Measurements from ENCODE around the gene ZNF324B.
"Not testable (repeated sequence)": the region's sequence is repeated elsewhere in the genome, so short reads cannot be mapped to it uniquely, and the experiment has no call there.

Gene ZNF324B

GRCh38 chr19:58477871-58478270 lies 26.4 kb downstream of the ZNF324B start:
- TF ChIP-seq, protein P1, sequence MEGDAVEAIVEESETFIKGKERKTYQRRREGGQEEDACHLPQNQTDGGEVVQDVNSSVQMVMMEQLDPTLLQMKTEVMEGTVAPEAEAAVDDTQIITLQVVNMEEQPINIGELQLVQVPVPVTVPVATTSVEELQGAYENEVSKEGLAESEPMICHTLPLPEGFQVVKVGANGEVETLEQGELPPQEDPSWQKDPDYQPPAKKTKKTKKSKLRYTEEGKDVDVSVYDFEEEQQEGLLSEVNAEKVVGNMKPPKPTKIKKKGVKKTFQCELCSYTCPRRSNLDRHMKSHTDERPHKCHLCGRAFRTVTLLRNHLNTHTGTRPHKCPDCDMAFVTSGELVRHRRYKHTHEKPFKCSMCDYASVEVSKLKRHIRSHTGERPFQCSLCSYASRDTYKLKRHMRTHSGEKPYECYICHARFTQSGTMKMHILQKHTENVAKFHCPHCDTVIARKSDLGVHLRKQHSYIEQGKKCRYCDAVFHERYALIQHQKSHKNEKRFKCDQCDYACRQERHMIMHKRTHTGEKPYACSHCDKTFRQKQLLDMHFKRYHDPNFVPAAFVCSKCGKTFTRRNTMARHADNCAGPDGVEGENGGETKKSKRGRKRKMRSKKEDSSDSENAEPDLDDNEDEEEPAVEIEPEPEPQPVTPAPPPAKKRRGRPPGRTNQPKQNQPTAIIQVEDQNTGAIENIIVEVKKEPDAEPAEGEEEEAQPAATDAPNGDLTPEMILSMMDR (IDR thresholded peaks at IDR 0.05; ENCODE audit: low read depth, low read length): no peak

DNA sequence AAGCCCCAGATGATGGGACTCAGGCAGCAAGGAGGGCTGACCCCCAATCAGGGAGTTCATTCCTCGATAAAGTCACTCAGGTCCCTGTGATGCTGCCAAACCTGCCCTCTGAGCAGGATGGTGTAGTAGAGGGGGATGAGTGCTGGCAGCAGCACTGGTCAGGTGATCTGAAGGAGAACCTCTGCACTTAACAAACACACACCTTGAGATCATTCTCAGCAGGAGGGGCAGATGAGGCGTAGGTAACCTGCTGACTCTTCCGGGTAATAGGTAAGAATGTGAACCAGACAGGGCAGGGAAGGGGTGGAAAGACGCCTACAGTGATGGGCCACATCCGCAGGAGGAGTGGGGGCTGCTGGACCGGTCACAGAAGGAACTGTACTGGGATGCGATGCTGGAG lies 27.9 kb downstream of the ZNF324B start:
- TF ChIP-seq, protein P1 (IDR thresholded peaks at IDR 0.05; ENCODE audit: low read depth, low read length): no peak
- no peak overlapping the region for H3K4me3 ChIP-seq (ENCODE audit: low read depth, low read length)

More at GRCh38 chr19:58477871-58478270, 26.4 kb downstream of the ZNF324B start:
- H3K4me3 ChIP-seq (ENCODE audit: low read depth, low read length): no peak overlapping the region

- TF ChIP-seq, protein P1 (IDR thresholded peaks at IDR 0.05; ENCODE audit: low read depth, low read length): no peak
- H3K4me3 ChIP-seq (ENCODE audit: low read depth, low read length): no peak overlapping the region
Observed at GRCh38 chr19:58479736-58480480, 28.5 kb downstream of the ZNF324B start.

GRCh38 chr19:58480481-58480830 lies 29.0 kb downstream of the ZNF324B start:
- TF ChIP-seq, protein P1 (IDR thresholded peaks at IDR 0.05; ENCODE audit: low read depth, low read length): no peak
- H3K4me3 ChIP-seq (ENCODE audit: low read depth, low read length): no peak overlapping the region

GRCh38 chr19:58480831-58481230 lies 29.4 kb downstream of the ZNF324B start:
- TF ChIP-seq, protein P1 (IDR thresholded peaks at IDR 0.05; ENCODE audit: low read depth, low read length): no peak
- H3K4me3 ChIP-seq (ENCODE audit: low read depth, low read length): no peak overlapping the region

GRCh38 chr19:58482372-58482771 lies 30.9 kb downstream of the ZNF324B start:
- TF ChIP-seq, protein P1 (IDR thresholded peaks at IDR 0.05; ENCODE audit: low read depth, low read length): no peak
- no peak overlapping the region for H3K4me3 ChIP-seq (ENCODE audit: low read depth, low read length)

DNA sequence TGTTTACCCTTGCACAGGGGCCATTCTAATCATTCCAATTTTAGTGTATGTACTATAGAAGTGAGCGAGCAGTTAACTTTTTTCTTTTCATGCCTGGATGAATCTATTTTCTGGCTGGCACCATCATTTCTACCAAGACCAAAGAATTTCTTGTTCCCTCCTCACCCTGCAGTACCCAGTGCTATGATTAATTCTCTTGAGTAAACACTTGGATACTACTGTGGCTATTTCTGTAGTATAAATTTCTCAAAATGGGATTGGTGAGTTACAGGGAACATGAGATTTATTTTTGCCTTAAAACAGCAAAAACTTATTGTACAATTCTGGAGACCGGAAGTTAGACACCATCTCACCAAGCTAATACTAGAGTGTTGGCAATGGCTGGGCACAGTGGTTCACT lies 32.4 kb downstream of the ZNF324B start:
- TF ChIP-seq, protein P1 (IDR thresholded peaks at IDR 0.05; ENCODE audit: low read depth, low read length): no peak
- H3K4me3 ChIP-seq (ENCODE audit: low read depth, low read length): no peak overlapping the region

- not testable (repeated sequence) for H3K4me3 ChIP-seq (ENCODE audit: low read depth, low read length)
Observed at GRCh38 chr19:58484349-58484748, 32.9 kb downstream of the ZNF324B start.

Measured in WI38 (cell line).